ENCODE data around the gene NKTR.

DNA sequence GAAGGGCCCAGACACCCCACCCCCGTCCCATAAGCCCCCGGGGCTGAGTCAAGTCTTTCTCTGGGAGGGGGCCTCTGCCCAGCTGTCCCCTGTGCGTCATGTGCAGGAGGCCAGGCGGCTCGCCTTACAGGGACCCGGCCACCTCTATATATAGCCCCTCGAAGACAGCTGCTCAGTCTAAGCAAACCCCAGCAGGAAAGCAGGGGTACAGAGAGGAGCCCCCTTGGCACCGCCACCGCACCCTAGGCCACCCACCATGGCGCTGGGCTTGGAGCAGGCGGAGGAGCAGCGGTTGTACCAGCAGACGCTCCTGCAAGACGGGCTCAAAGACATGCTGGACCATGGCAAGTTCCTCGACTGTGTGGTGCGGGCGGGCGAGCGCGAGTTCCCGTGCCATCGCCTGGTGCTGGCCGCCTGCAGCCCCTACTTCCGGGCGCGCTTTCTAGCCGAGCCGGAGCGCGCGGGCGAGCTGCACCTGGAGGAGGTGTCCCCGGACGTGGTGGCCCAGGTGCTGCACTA lies 84.9 kb downstream of the NKTR start, which contains the start of gene KLHL40:
- TF ChIP-seq POLR2AphosphoS5 (IDR thresholded peaks at IDR 0.05; ENCODE audit: borderline replicate concordance, low read depth, low read length) (no peak), EZH2 (IDR thresholded peaks at IDR 0.05) (no peak)
